ENCODE data around the gene ERBB4.

ERBB4 gene

GRCh38 chr2:212360068-212360460 lies 178.5 kb downstream of the ERBB4 start:
- DNase-seq (ENCODE audit: low spot score), result no peak

GRCh38 chr2:212359425-212360067 lies 179.1 kb downstream of the ERBB4 start:
- DNase-seq (ENCODE audit: low spot score), result no peak

GRCh38 chr2:212357606-212358005 lies 181.0 kb downstream of the ERBB4 start:
- no peak for DNase-seq (ENCODE audit: low spot score)

- no peak for DNase-seq (ENCODE audit: low spot score)
Observed at GRCh38 chr2:212354382-212354781, 184.2 kb downstream of the ERBB4 start.

- DNase-seq (ENCODE audit: low spot score), result no peak
Observed at GRCh38 chr2:212348501-212348900, 190.1 kb downstream of the ERBB4 start.

GRCh38 chr2:212346865-212347264 lies 191.7 kb downstream of the ERBB4 start:
- DNase-seq (ENCODE audit: low spot score), result no peak

- no peak for DNase-seq (ENCODE audit: low spot score)
Observed at GRCh38 chr2:212345966-212346365, 192.6 kb downstream of the ERBB4 start.

- no peak for DNase-seq (ENCODE audit: low spot score)
Observed at GRCh38 chr2:212344131-212344530, 194.5 kb downstream of the ERBB4 start.

- DNase-seq (ENCODE audit: low spot score), result no peak
Observed at GRCh38 chr2:212343167-212343566, 195.4 kb downstream of the ERBB4 start.

- no peak for DNase-seq (ENCODE audit: low spot score)
Observed at GRCh38 chr2:212337486-212338343, 200.9 kb downstream of the ERBB4 start.

- DNase-seq (ENCODE audit: low spot score), result no peak
Observed at GRCh38 chr2:212337036-212337435, 201.6 kb downstream of the ERBB4 start.

- no peak for DNase-seq (ENCODE audit: low spot score)
Observed at GRCh38 chr2:212330263-212330662, 208.3 kb downstream of the ERBB4 start.

- no peak for DNase-seq (ENCODE audit: low spot score)
Observed at GRCh38 chr2:212328712-212329496, 209.7 kb downstream of the ERBB4 start.

- no peak for DNase-seq (ENCODE audit: low spot score)
Observed at GRCh38 chr2:212328136-212328535, 210.5 kb downstream of the ERBB4 start.

- DNase-seq (ENCODE audit: low spot score), result no peak
Observed at GRCh38 chr2:212327171-212327809, 211.3 kb downstream of the ERBB4 start.

- no peak for DNase-seq (ENCODE audit: low spot score)
Observed at GRCh38 chr2:212318636-212319035, 220.0 kb downstream of the ERBB4 start.

- DNase-seq (ENCODE audit: low spot score), result no peak
Observed at GRCh38 chr2:212314680-212315079, 223.9 kb downstream of the ERBB4 start.

- no peak for DNase-seq (ENCODE audit: low spot score)
Observed at GRCh38 chr2:212311807-212312404, 226.7 kb downstream of the ERBB4 start.

- no peak for DNase-seq (ENCODE audit: low spot score)
Observed at GRCh38 chr2:212299943-212300342, 238.7 kb downstream of the ERBB4 start.

GRCh38 chr2:212299333-212299732 lies 239.3 kb downstream of the ERBB4 start:
- DNase-seq (ENCODE audit: low spot score), result no peak

GRCh38 chr2:212295571-212295970 lies 243.0 kb downstream of the ERBB4 start:
- no peak for DNase-seq (ENCODE audit: low spot score)

GRCh38 chr2:212294816-212295215 lies 243.8 kb downstream of the ERBB4 start:
- DNase-seq (ENCODE audit: low spot score), result no peak
